Progenitor cell of endocrine pancreas (in vitro differentiated cells): Measurements from ENCODE around the gene ABHD17C. TPM values are rescaled to one million over a fixed set of nuclear protein-coding genes. Genes with fewer than 3 reads are reported as not detected.

Source experiments
- DNase-seq: peaks from one replicate; pipeline ENCODE4 v3.0.0; 2021; ENCODE audit warnings: low spot score; ENCODE audit not compliant: unreplicated experiment
- H3K27ac Mint-ChIP-seq: 2 replicates; pipeline ENCODE4 v1.8.0; 2021; ENCODE audit warnings: mild to moderate bottlenecking, moderate library complexity, mixed read lengths
- H3K27me3 Mint-ChIP-seq: 2 replicates; pipeline ENCODE4 v1.8.0; 2021; ENCODE audit warnings: mixed read lengths
- H3K36me3 Mint-ChIP-seq: 2 replicates; pipeline ENCODE4 v1.8.0; 2022; ENCODE audit warnings: mixed read lengths; ENCODE audit not compliant: insufficient read depth
- H3K4me1 Mint-ChIP-seq: 2 replicates; pipeline ENCODE4 v1.8.0; 2021; ENCODE audit warnings: low read depth, mixed read lengths
- H3K4me3 Mint-ChIP-seq: 2 replicates; pipeline ENCODE4 v1.8.0; 2021; ENCODE audit warnings: low read depth, mild to moderate bottlenecking, moderate library complexity, mixed read lengths
- H3K9me3 Mint-ChIP-seq: 2 replicates; pipeline ENCODE4 v1.8.0; 2021; ENCODE audit warnings: low read depth, mixed read lengths
- total RNA-seq: library from RNA; stranded (reverse); gene quantifications from 2 replicates; pipeline ENCODE4 v1.2.1, GENCODE V29; 2021
- TF ChIP-seq, protein P1 (sequence below): fragments of 200-600 bp; sonication (generic); IDR thresholded peaks from one replicate; pipeline ENCODE4 v1.5.0; 2021; ENCODE audit warnings: antibody characterized with exemption, mild to moderate bottlenecking; ENCODE audit not compliant: unreplicated experiment

ABHD17C gene
- total RNA-seq, 1 donor from 2014 or later, result 19.8 TPM

GRCh38 chr15:80668546-80669236 is 26.4 kb upstream of the ABHD17C start:
- Mint-ChIP-seq H3K4me3 (no peak overlapping the region), H3K27ac (peak overlapping the region; percentile 81), H3K27me3 (peaks cover 1% of the 10 kb centered on the region), H3K36me3 (no peaks in the 10 kb centered on the region), H3K9me3 (no peaks in the 10 kb centered on the region), H3K4me1 (peaks cover 7% of the 10 kb centered on the region)
- no peak for DNase-seq
- TF ChIP-seq, protein P1, sequence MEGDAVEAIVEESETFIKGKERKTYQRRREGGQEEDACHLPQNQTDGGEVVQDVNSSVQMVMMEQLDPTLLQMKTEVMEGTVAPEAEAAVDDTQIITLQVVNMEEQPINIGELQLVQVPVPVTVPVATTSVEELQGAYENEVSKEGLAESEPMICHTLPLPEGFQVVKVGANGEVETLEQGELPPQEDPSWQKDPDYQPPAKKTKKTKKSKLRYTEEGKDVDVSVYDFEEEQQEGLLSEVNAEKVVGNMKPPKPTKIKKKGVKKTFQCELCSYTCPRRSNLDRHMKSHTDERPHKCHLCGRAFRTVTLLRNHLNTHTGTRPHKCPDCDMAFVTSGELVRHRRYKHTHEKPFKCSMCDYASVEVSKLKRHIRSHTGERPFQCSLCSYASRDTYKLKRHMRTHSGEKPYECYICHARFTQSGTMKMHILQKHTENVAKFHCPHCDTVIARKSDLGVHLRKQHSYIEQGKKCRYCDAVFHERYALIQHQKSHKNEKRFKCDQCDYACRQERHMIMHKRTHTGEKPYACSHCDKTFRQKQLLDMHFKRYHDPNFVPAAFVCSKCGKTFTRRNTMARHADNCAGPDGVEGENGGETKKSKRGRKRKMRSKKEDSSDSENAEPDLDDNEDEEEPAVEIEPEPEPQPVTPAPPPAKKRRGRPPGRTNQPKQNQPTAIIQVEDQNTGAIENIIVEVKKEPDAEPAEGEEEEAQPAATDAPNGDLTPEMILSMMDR, result no peak

DNA sequence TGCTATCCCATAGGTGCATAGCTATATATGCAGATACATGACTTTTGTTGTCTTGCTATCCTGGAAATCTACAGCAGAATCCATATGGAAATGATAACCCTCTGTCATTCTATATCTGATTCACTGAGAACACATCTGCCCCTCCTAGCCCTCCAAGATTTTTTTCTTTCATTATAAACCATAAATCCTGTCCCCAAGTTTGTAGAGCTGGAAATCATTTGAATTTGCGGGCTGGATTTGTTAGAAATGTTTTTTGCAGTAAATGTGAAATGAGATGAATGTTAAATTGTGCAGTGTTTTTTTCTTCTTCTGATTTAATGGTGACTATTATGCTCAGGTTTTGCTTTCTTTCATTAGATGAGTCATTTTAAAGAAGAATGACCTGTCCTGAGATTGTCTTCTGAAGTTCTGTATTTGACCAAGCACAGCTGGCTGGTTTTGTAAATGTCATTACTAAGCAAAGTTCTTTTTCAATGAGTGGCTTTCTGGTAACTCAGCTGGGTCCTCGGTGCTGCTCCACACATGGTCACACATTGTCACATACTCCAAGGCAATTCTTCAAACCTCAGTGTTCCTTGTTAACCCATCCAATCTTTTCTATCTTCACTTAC is 25.3 kb upstream of the ABHD17C start:
- Mint-ChIP-seq H3K4me3 (no peak overlapping the region), H3K36me3 (no peaks in the 10 kb centered on the region), H3K27ac (no peak overlapping the region), H3K9me3 (no peaks in the 10 kb centered on the region), H3K27me3 (peaks cover 4% of the 10 kb centered on the region), H3K4me1 (peaks cover 7% of the 10 kb centered on the region)
- TF ChIP-seq, protein P1, result no peak
- no peak for DNase-seq

- Mint-ChIP-seq H3K27ac (no peak overlapping the region), H3K4me3 (no peak overlapping the region), H3K27me3 (peaks cover 4% of the 10 kb centered on the region), H3K4me1 (peaks cover 7% of the 10 kb centered on the region), H3K9me3 (no peaks in the 10 kb centered on the region), H3K36me3 (no peaks in the 10 kb centered on the region)
- TF ChIP-seq, protein P1, result no peak
- DNase-seq, result no peak
Measured at GRCh38 chr15:80673561-80674244, 21.4 kb upstream of the ABHD17C start.

DNA sequence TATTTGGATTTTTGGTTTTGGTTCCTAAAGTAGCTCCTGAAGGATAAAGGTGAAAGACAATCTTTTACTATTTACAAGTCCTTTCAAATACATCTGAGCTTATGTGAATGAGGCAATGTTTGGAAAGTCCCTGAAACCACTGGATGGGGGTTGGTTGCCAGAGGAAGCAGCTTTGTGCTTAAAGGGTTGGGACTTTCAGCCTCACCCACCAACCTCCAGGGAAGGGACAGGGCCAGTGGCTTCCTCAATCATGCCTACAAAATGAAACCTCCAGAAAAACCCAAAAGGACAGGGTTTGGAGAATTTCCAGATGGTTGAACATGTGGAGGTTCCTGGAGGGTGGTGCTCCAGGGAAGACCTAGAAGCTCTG is 20.9 kb upstream of the ABHD17C start:
- DNase-seq, result no peak
- Mint-ChIP-seq H3K27me3 (peaks cover 4% of the 10 kb centered on the region), H3K27ac (no peak overlapping the region), H3K9me3 (no peaks in the 10 kb centered on the region), H3K4me3 (no peak overlapping the region), H3K4me1 (peaks cover 2% of the 10 kb centered on the region), H3K36me3 (no peaks in the 10 kb centered on the region)
- TF ChIP-seq, protein P1, result no peak

DNA sequence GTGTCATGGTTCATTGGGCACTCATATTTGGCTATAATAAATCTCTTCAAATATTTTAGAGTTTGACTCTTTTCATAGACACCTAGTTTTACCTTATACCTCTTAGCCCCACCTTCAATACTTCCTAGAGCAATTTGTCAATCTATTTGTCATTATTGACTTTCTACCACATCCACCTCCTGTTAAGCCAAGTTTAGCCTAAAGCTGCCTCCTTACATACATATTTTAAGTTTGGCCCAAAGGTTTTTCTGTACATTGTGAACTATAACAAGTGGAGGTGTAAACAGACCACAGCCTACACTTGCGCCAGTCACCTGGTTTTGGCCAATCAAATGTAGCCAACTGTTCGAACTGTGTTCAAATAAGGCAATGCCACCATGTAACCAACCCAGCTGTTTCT is 18.1 kb upstream of the ABHD17C start:
- peaks cover 5% of the 10 kb centered on the region for H3K4me1 Mint-ChIP-seq

More for the DNA sequence above, 18.1 kb upstream of the ABHD17C start:
- peaks cover 4% of the 10 kb centered on the region for H3K27me3 Mint-ChIP-seq
- TF ChIP-seq, protein P1, result no peak
- H3K4me3 Mint-ChIP-seq, result no peak overlapping the region
- H3K36me3 Mint-ChIP-seq, result no peaks in the 10 kb centered on the region
- no peak for DNase-seq
- no peaks in the 10 kb centered on the region for H3K9me3 Mint-ChIP-seq
- peak overlapping the region; percentile 14 for H3K27ac Mint-ChIP-seq
